MCF 10A (cell line): ENCODE measurements around the gene EXOC4. TPM values are rescaled to one million over a fixed set of nuclear protein-coding genes. Genes with fewer than 3 reads are reported as not detected.
"Not testable (repeated sequence)": the region's sequence is repeated elsewhere in the genome, so short reads cannot be mapped to it uniquely, and the experiment has no call there.

Source experiments
- BruUV-seq: library from RNA; stranded (reverse); fragments of 400-500 nt; replicated peaks from 2 replicates; lab custom pipeline; 2021; lab: Mats Ljungman, UMichigan
- CTCF ChIA-PET: fragments of 300-600 bp; sonication (Branson Sonifier 250); formaldehyde crosslinking; extraction: SDS; loops from one replicate; lab custom pipeline; 2021; ENCODE audit warnings: antibody characterized with exemption, inconsistent platforms; lab: Yijun Ruan, JAX
- POLR2A ChIA-PET: fragments of 300-600, 350-650 bp; sonication (Branson Sonifier 250); formaldehyde crosslinking; extraction: SDS; loops from one replicate; lab custom pipeline; 2020; ENCODE audit warnings: antibody characterized with exemption, inconsistent platforms; lab: Yijun Ruan, JAX
- DNase-seq: peaks from one replicate; pipeline ENCODE4 v3.0.0-alpha.2; 2018; ENCODE audit not compliant: unreplicated experiment
- H3K27ac Mint-ChIP-seq: one replicate; pipeline ENCODE4 v1.8.0; 2022; ENCODE audit warnings: mild to moderate bottlenecking, low read depth, mixed read lengths; ENCODE audit not compliant: unreplicated experiment
- H3K27me3 Mint-ChIP-seq: one replicate; pipeline ENCODE4 v1.8.0; 2022; ENCODE audit warnings: mixed read lengths; ENCODE audit not compliant: insufficient read depth, unreplicated experiment
- H3K36me3 Mint-ChIP-seq: one replicate; pipeline ENCODE4 v1.8.0; 2022; ENCODE audit warnings: mild to moderate bottlenecking, moderate library complexity, mixed read lengths; ENCODE audit not compliant: insufficient read depth, unreplicated experiment
- H3K4me1 Mint-ChIP-seq: one replicate; pipeline ENCODE4 v1.8.0; 2022; ENCODE audit warnings: mixed read lengths; ENCODE audit not compliant: insufficient read depth, unreplicated experiment
- H3K4me3 Mint-ChIP-seq: one replicate; pipeline ENCODE4 v1.8.0; 2022; ENCODE audit warnings: mild to moderate bottlenecking, moderate library complexity, mixed read lengths; ENCODE audit not compliant: unreplicated experiment
- H3K9me3 Mint-ChIP-seq: one replicate; pipeline ENCODE4 v1.8.0; 2022; ENCODE audit warnings: mixed read lengths; ENCODE audit not compliant: unreplicated experiment
- CTCF ChIP-seq: fragments of 200-600 bp; IDR thresholded peaks from one replicate; pipeline ENCODE4 v1.8.0; 2022; ENCODE audit warnings: antibody characterized with exemption, mild to moderate bottlenecking; ENCODE audit not compliant: unreplicated experiment
- intact Hi-C: fragments of 100-400 bp; cut with micrococcal nuclease; formaldehyde crosslinking; loops from 2 replicates; pipeline ENCODE4 v1.14.1; 2022
- total RNA-seq: library from RNA; stranded (reverse); gene quantifications from 2 replicates; pipeline ENCODE4 v1.2.3, GENCODE V29; 2022

The EXOC4 gene
- total RNA-seq, 1 experiment from 2014 or later: 105 TPM

GRCh38 chr7:133328021-133328420, 75.1 kb downstream of the EXOC4 start:
- POLR2A ChIA-PET: not testable (repeated sequence)

GRCh38 chr7:133330085-133330484, 77.2 kb downstream of the EXOC4 start:
- peaks cover 34% of the 10 kb centered on the region for H3K36me3 Mint-ChIP-seq
- BruUV-seq: no TSS peak
- intact Hi-C loops: no loop called here

More at GRCh38 chr7:133328021-133328420, 75.1 kb downstream of the EXOC4 start:
- H3K4me3 Mint-ChIP-seq, DNase-seq, H3K4me1 Mint-ChIP-seq, H3K27ac Mint-ChIP-seq, BruUV-seq, H3K27me3 Mint-ChIP-seq, intact Hi-C loops: not testable (repeated sequence)
- Mint-ChIP-seq H3K9me3 (peaks cover 13% of the 10 kb centered on the region), H3K36me3 (peaks cover 40% of the 10 kb centered on the region)
- CTCF ChIA-PET: interaction anchor here (0.7 kb wide), 1 partner anchor 19 kb away, joined by 3 read pairs; no protein-coding TSS in a partner anchor

GRCh38 chr7:133331861-133332260, 79.0 kb downstream of the EXOC4 start:
- ChIA-PET CTCF (interaction anchor here (0.5 to 0.8 kb wide), 3 partner anchors 542 to 745 kb away, joined by 3 to 7 read pairs (median 4); no protein-coding TSS in a partner anchor), POLR2A (no interaction called here)
- no peaks in the 10 kb centered on the region for H3K27me3 Mint-ChIP-seq
- no peak overlapping the region for H3K4me3 Mint-ChIP-seq
- H3K36me3 Mint-ChIP-seq: peaks cover 35% of the 10 kb centered on the region
- intact Hi-C loops: no loop called here
- no peaks in the 10 kb centered on the region for H3K4me1 Mint-ChIP-seq
- no peak for DNase-seq
- no peak for TF ChIP-seq CTCF
- H3K9me3 Mint-ChIP-seq: peaks cover 7% of the 10 kb centered on the region
- no peak overlapping the region for H3K27ac Mint-ChIP-seq
- BruUV-seq: no TSS peak

More at GRCh38 chr7:133330085-133330484, 77.2 kb downstream of the EXOC4 start:
- Mint-ChIP-seq H3K27me3 (no peaks in the 10 kb centered on the region), H3K4me3 (no peak overlapping the region), H3K4me1 (no peaks in the 10 kb centered on the region), H3K27ac (no peak overlapping the region), H3K9me3 (peaks cover 7% of the 10 kb centered on the region)
- ChIA-PET CTCF (interaction anchor here (0.8 to 1.4 kb wide), 2 partner anchors 12 to 361 kb away, joined by 3 read pairs; no protein-coding TSS in a partner anchor), POLR2A (no interaction called here)
- no peak for TF ChIP-seq CTCF
- no peak for DNase-seq

- intact Hi-C loops: loop anchor here (5.0 kb wide), 1 partner anchor 1652 kb away; no protein-coding TSS in a partner anchor
These were observed 86.9 kb downstream of the EXOC4 start for GRCh38 chr7:133339772-133340171.

More at GRCh38 chr7:133339772-133340171, 86.9 kb downstream of the EXOC4 start:
- BruUV-seq: no TSS peak
- no peak overlapping the region for H3K4me3 Mint-ChIP-seq
- ChIA-PET POLR2A (no interaction called here), CTCF (interaction anchor here (0.6 kb wide), 1 partner anchor 629 kb away, joined by 3 read pairs; no protein-coding TSS in a partner anchor)
- no peak for TF ChIP-seq CTCF
- H3K9me3 Mint-ChIP-seq: peaks cover 21% of the 10 kb centered on the region
- DNase-seq: no peak
- H3K27me3 Mint-ChIP-seq: no peaks in the 10 kb centered on the region
- H3K36me3 Mint-ChIP-seq: peaks cover 22% of the 10 kb centered on the region
- H3K4me1 Mint-ChIP-seq: peaks cover 8% of the 10 kb centered on the region
- no peak overlapping the region for H3K27ac Mint-ChIP-seq
